CD14-positive monocyte (primary cell): Measurements from ENCODE around the gene ASMTL. TPM values are rescaled to one million over a fixed set of nuclear protein-coding genes. Genes with fewer than 3 reads are reported as not detected.
A peak's percentile ranks its signal among the peaks of the same experiment; 100 is the strongest.

Experiments
- DNase-seq, 3 donors: peaks; one replicate each; pipeline ENCODE4 v3.0.0-alpha.2; 2011 to 2022
- H2AFZ ChIP-seq: 2 replicates; pipeline ENCODE4 v1.6.0; 2012; ENCODE audit warnings: mild to moderate bottlenecking, low read depth, low read length, inconsistent platforms; ENCODE audit not compliant: insufficient read depth, poor library complexity, severe bottlenecking
- H3K27ac ChIP-seq, 2 donors: 1 replicate in 1 of 2; 2 replicates in 1 of 2; pipeline ENCODE4 v1.5.1; 2012 to 2013; ENCODE audit warnings: low read length in 2 of 2, control low read depth in 1 of 2, inconsistent platforms in 1 of 2, low read depth in 1 of 2, mild to moderate bottlenecking in 1 of 2
- H3K27me3 ChIP-seq, 2 donors: one replicate each; pipeline versions ENCODE4 v1.6.0 to v1.6.1; 2011 to 2013; ENCODE audit warnings: low read length in 2 of 2; ENCODE audit not compliant: control insufficient read depth in 2 of 2, insufficient read depth in 2 of 2
- H3K36me3 ChIP-seq, 2 donors: replicated peaks in 1 of 2; 1 replicate in 1 of 2; 2 replicates in 1 of 2; pipeline versions ENCODE4 v1.5.1 to v1.6.1; 2012 to 2013; ENCODE audit warnings: low read length in 2 of 2, control low read depth in 1 of 2, inconsistent platforms in 1 of 2, mild to moderate bottlenecking in 1 of 2; ENCODE audit not compliant: insufficient read depth in 2 of 2, control insufficient read depth in 1 of 2
- H3K4me1 ChIP-seq, 2 donors: 1 replicate in 1 of 2; 2 replicates in 1 of 2; pipeline versions ENCODE4 v1.5.1 to v1.6.1; 2012 to 2013; ENCODE audit warnings: low read length in 2 of 2, control low read depth in 1 of 2, inconsistent platforms in 1 of 2, mild to moderate bottlenecking in 1 of 2, moderate library complexity in 1 of 2; ENCODE audit not compliant: insufficient read depth in 2 of 2, control insufficient read depth in 1 of 2
- H3K4me2 ChIP-seq: replicated peaks from 2 replicates; pipeline ENCODE3; 2012; ENCODE audit warnings: low read length, moderate library complexity, mild to moderate bottlenecking; ENCODE audit not compliant: poor library complexity, severe bottlenecking; ENCODE audit errors: extremely low read depth
- H3K4me3 ChIP-seq, 3 experiments: fragments of 200-600 bp in 1 of 3; sonication (generic) in 1 of 3; replicated peaks in 1 of 3; 1 replicate in 2 of 3; 2 replicates in 1 of 3; pipeline ENCODE4 v1.5.1; 2011 to 2013; ENCODE audit warnings: low read length in 3 of 3, mild to moderate bottlenecking in 3 of 3, control low read depth in 2 of 3, low read depth in 2 of 3, inconsistent platforms in 1 of 3, moderate library complexity in 1 of 3
- H3K79me2 ChIP-seq: 2 replicates; pipeline ENCODE4 v1.6.0; 2012; ENCODE audit warnings: mild to moderate bottlenecking, control low read depth, inconsistent platforms, low read length, moderate library complexity; ENCODE audit not compliant: insufficient read depth
- H3K9ac ChIP-seq: 2 replicates; pipeline ENCODE4 v1.6.0; 2017; ENCODE audit warnings: low read length, mild to moderate bottlenecking; ENCODE audit not compliant: insufficient read depth, poor library complexity, severe bottlenecking
- H3K9me3 ChIP-seq, 2 donors: replicated peaks in 1 of 2; 1 replicate in 1 of 2; 2 replicates in 1 of 2; pipeline versions ENCODE4 v1.5.1 to v1.6.1; 2012 to 2013; ENCODE audit warnings: low read length in 2 of 2, control low read depth in 1 of 2; ENCODE audit not compliant: control insufficient read depth in 1 of 2, insufficient read depth in 1 of 2
- H4K20me1 ChIP-seq: 2 replicates; pipeline ENCODE4 v1.6.0; 2012; ENCODE audit warnings: mild to moderate bottlenecking, low read length, control low read depth, moderate library complexity; ENCODE audit not compliant: insufficient read depth
- H3K27ac Mint-ChIP-seq, 7 donors: one replicate each; pipeline ENCODE4 v1.8.0; 2020; ENCODE audit warnings: mild to moderate bottlenecking in 7 of 7, mixed read lengths in 7 of 7, moderate library complexity in 6 of 7, inconsistent platforms in 2 of 7
- H3K27me3 Mint-ChIP-seq, 3 donors: one replicate each; pipeline ENCODE4 v1.8.0; 2021 to 2022; ENCODE audit warnings: low read depth in 3 of 3, mild to moderate bottlenecking in 3 of 3, mixed read lengths in 3 of 3, moderate library complexity in 3 of 3, inconsistent platforms in 1 of 3
- H3K36me3 Mint-ChIP-seq, 2 donors: one replicate each; pipeline ENCODE4 v1.8.0; 2020; ENCODE audit warnings: mixed read lengths in 2 of 2, inconsistent platforms in 1 of 2, mild to moderate bottlenecking in 1 of 2
- H3K4me1 Mint-ChIP-seq: one replicate; pipeline ENCODE4 v1.8.0; 2020; ENCODE audit warnings: mild to moderate bottlenecking, mixed read lengths
- H3K4me3 Mint-ChIP-seq, 2 donors: one replicate each; pipeline ENCODE4 v1.8.0; 2020; ENCODE audit warnings: mild to moderate bottlenecking in 2 of 2, mixed read lengths in 2 of 2, moderate library complexity in 1 of 2
- H3K9me3 Mint-ChIP-seq, 7 donors: one replicate each; pipeline ENCODE4 v1.8.0; 2020 to 2022; ENCODE audit warnings: mixed read lengths in 7 of 7, mild to moderate bottlenecking in 6 of 7, moderate library complexity in 6 of 7, inconsistent platforms in 2 of 7
- WGBS: methylation state at CpG from one replicate; pipeline ENCODE4 v1.1.5; 2013; ENCODE audit warnings: missing lambda C conversion rate; ENCODE audit not compliant: insufficient coverage; 5-methylcytosine and 5-hydroxymethylcytosine counted together
- intact Hi-C, 2 donors: fragments of 100-400 bp; cut with micrococcal nuclease; formaldehyde crosslinking; loops; one replicate each; pipeline versions ENCODE4 v1.15.0 to v1.15.1; 2023
- polyA plus RNA-seq, 3 donors: library from polyadenylated mRNA; depleted of rRNA in 1 of 3; unstranded in 2 of 3; stranded (reverse) in 1 of 3; fragments of 300-500 nt in 2 of 3; fragments of >200 nt in 1 of 3; fragmentation: Illumina TruSeq in 2 of 3; gene quantifications; 1 replicate in 2 of 3; 2 replicates in 1 of 3; pipeline ENCODE4 v1.2.3, GENCODE V29; 2012 to 2021
- TF ChIP-seq, protein P1 (sequence below): fragments of 200-600 bp; IDR thresholded peaks from one replicate; pipeline ENCODE4 v1.8.0; 2022; ENCODE audit warnings: antibody characterized with exemption, mild to moderate bottlenecking

ASMTL gene
- polyA plus RNA-seq, 3 donors = 19.0 to 31.5 (median 31.0) TPM

DNA sequence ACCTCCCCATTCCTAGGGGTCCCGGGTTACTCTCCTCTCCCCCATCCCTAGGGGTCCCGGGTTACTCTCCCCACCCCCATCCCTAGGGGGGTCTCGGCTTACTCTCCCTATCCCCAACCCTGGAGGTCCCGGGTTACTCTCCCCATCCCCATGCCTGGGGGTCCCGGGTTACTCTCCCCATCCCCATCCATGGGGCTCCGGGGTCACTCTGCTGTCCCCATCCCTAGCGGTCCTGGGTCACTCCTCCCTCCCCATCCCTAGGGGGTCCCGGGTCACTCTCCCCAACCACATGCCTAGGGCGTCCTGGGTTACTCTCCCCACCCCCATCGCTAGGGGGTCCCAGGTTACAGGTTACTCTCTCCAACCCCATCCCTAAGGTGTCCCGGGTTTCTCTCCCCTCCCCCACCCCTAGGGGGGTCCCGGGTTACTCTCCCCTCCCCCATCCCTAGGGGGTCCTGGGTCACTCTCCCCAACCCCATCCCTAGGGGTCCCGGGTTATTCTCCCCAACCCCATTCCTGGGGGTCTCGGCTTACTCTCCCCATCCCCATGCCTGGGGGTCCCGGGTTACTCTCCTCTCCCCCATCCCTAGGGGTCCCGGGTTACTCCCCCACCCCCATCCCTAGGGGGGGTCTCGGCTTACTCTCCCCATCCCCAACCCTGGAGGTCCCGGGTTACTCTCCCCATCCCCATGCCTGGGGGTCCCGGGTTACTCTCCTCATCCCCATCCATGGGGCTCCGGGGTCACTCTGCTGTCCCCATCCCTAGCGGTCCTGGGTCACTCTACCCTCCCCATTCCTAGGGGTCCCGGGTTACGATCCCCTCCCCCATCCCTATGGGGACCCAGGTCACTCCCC lies 821 bp downstream of the ASMTL start:
- H3K9me3 ChIP-seq = peaks cover 9 to 23% of the 10 kb centered on the region in 2 donors
- no peaks in the 10 kb centered on the region for H3K36me3 ChIP-seq
- peaks cover 22 to 29% (median 25%) of the 10 kb centered on the region in 7 donors for H3K9me3 Mint-ChIP-seq
- H3K27me3 Mint-ChIP-seq = peaks cover 3 to 9% (median 7%) of the 10 kb centered on the region in 3 donors
- H2AFZ ChIP-seq = peak overlapping the region; percentile 75
- intact Hi-C loops = loop anchor here (2.0 to 10.0 kb wide), 8 partner anchors 55 to 1153 kb away; partner anchors contain the start of genes SLC25A6 (in 2 of the 2) and P2RY8 (in 1 of the 2)
- H3K9ac ChIP-seq = peak overlapping the region; percentile 79
- peak overlapping the region; percentile 69 to 86 for H3K27ac ChIP-seq
- H3K79me2 ChIP-seq = peaks cover 22% of the 10 kb centered on the region
- H4K20me1 ChIP-seq = peaks cover 26% of the 10 kb centered on the region
- H3K36me3 Mint-ChIP-seq = peaks cover 11 to 21% of the 10 kb centered on the region in 2 donors
- H3K27ac Mint-ChIP-seq = peak overlapping the region in 4 of 7 donors; percentile 86 to 90 (median 89)
- peak overlapping the region; percentile 98 for H3K4me2 ChIP-seq
- TF ChIP-seq, protein P1, sequence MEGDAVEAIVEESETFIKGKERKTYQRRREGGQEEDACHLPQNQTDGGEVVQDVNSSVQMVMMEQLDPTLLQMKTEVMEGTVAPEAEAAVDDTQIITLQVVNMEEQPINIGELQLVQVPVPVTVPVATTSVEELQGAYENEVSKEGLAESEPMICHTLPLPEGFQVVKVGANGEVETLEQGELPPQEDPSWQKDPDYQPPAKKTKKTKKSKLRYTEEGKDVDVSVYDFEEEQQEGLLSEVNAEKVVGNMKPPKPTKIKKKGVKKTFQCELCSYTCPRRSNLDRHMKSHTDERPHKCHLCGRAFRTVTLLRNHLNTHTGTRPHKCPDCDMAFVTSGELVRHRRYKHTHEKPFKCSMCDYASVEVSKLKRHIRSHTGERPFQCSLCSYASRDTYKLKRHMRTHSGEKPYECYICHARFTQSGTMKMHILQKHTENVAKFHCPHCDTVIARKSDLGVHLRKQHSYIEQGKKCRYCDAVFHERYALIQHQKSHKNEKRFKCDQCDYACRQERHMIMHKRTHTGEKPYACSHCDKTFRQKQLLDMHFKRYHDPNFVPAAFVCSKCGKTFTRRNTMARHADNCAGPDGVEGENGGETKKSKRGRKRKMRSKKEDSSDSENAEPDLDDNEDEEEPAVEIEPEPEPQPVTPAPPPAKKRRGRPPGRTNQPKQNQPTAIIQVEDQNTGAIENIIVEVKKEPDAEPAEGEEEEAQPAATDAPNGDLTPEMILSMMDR = no peak
- 26% methylated on average over 14 of the region's 23 CpGs for WGBS
- H3K27me3 ChIP-seq = no peaks in the 10 kb centered on the region
- peaks cover 7% of the 10 kb centered on the region for H3K4me1 Mint-ChIP-seq
- DNase-seq = peak in 1 of 3 donors; percentile 25
- peaks cover 13 to 16% of the 10 kb centered on the region in 2 donors for H3K4me1 ChIP-seq
- H3K4me3 ChIP-seq = peak overlapping the region; percentile 83 to 97 (median 91)
- H3K4me3 Mint-ChIP-seq = peak overlapping the region; percentile 86 to 93

DNA sequence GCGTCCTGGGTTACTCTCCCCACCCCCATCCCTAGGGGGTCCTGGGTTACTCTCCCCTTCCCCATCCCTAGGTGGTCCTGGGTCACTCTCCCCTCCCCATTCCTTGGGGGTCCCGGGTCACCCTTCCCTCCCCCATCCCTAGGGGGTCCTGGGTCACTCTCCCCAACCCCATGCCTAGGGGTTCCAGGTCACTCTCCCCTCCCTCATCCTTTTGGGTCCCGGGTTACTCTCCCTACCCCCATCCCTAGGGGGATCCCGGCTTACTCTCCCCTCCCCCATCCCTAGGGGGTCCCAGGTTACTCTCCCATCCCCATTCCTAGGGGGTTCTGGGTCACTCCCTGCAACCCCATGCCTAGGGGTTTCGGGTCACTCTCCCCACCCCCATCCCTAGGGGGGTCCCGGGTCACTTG lies 1.5 kb downstream of the ASMTL start:
- Mint-ChIP-seq H3K27ac (no peak overlapping the region), H3K4me3 (peak overlapping the region in 1 of 2 donors; percentile 86), H3K9me3 (peaks cover 22 to 31% (median 27%) of the 10 kb centered on the region in 7 donors), H3K4me1 (peaks cover 8% of the 10 kb centered on the region), H3K27me3 (peaks cover under 1 to 10% (median 6%) of the 10 kb centered on the region in 3 donors), H3K36me3 (peaks cover 11 to 23% of the 10 kb centered on the region in 2 donors)
- H3K27me3 ChIP-seq = no peaks in the 10 kb centered on the region
- H3K27ac ChIP-seq = no peak overlapping the region
- WGBS = 90% methylated on average over 4 of the region's 6 CpGs
- H2AFZ ChIP-seq = no peak overlapping the region
- H3K79me2 ChIP-seq = peaks cover 22% of the 10 kb centered on the region
- H3K4me3 ChIP-seq = peak overlapping the region in 1 of 3 experiments; percentile 97
- TF ChIP-seq, protein P1 = no peak
- H3K36me3 ChIP-seq = no peaks in the 10 kb centered on the region
- peaks cover 13 to 16% of the 10 kb centered on the region in 2 donors for H3K4me1 ChIP-seq
- H4K20me1 ChIP-seq = peaks cover 26% of the 10 kb centered on the region
- peak overlapping the region; percentile 98 for H3K4me2 ChIP-seq
- no peak overlapping the region for H3K9ac ChIP-seq
- peaks cover 9 to 23% of the 10 kb centered on the region in 2 donors for H3K9me3 ChIP-seq
- peak in 1 of 3 donors; percentile 19 for DNase-seq
- intact Hi-C loops = loop anchor here (5.0 to 10.0 kb wide), 6 partner anchors 56 to 1154 kb away; partner anchors contain the start of genes P2RY8 (in 1 of the 2) and SLC25A6 (in 1 of the 2)
